ENCODE data around the gene EXOC4. TPM values are rescaled to one million over a fixed set of nuclear protein-coding genes. Genes with fewer than 3 reads are reported as not detected.

The EXOC4 gene
- total RNA-seq, 4 donors from 2014 or later = 82.4 to 204 (median 128) TPM

DNA sequence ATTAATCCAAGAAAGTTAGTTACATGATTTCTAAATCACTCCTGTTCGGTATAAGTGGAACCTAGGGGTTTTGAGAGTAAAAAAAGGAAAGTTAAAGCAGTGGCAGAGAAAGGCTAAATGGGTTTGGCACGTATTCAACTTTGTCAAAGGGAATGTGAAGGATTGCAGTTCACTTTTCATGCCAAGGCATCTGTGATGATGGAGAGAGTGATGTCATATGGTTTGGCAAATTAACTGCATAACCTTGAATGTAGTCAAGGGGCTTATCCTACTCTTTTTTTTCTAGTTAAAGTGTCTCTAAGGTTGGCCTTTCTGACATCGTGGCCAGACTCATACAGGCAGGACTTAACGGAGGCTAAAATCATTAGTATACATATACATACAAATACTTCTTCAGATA, 277.8 kb downstream of the EXOC4 start:
- no peaks in the 10 kb centered on the region for H3K27me3 ChIP-seq
- no peaks in the 10 kb centered on the region for H3K4me1 ChIP-seq
- in situ Hi-C loops (cut with MboI; ENCODE audit: low pct_ligation_motif_present in 1 of 4, low pct_unique_long_range_greater_than_20kb in 1 of 4, low sequenced_read_pairs in 3 of 4) = no loop called here
- no peak for DNase-seq
- H3K4me3 ChIP-seq = no peak overlapping the region
- H3K9me3 ChIP-seq = no peaks in the 10 kb centered on the region
- intact Hi-C loops (cut with DNase I; ENCODE audit: low total_unique reads) = no loop called here
- H3K36me3 ChIP-seq = no peaks in the 10 kb centered on the region
- WGBS, 2 donors (ENCODE audit: low coverage in 1 of 2) = 88 to 98% methylated on average over 4 of the region's 4 CpGs
- H3K27ac ChIP-seq = no peak overlapping the region
- TF ChIP-seq POLR2A (IDR thresholded peaks at IDR 0.05) (no peak), EP300 (IDR thresholded peaks at IDR 0.05; ENCODE audit: low read depth) (no peak), CTCF (IDR thresholded peaks at IDR 0.05) (no peak), POLR2AphosphoS5 (IDR thresholded peaks at IDR 0.05) (no peak)

- no peak overlapping the region for H3K4me3 ChIP-seq
- intact Hi-C loops (cut with DNase I; ENCODE audit: low total_unique reads) (no loop called here), in situ Hi-C loops (cut with MboI; ENCODE audit: low pct_ligation_motif_present in 1 of 4, low pct_unique_long_range_greater_than_20kb in 1 of 4, low sequenced_read_pairs in 3 of 4) (no loop called here)
- 95 to 96% methylated on average over 5 of the region's 5 CpGs for WGBS, 2 donors (ENCODE audit: low coverage in 1 of 2)
- H3K9me3 ChIP-seq = no peaks in the 10 kb centered on the region
- no peak for DNase-seq
- no peaks in the 10 kb centered on the region for H3K36me3 ChIP-seq
- H3K4me1 ChIP-seq = peaks cover 0 to 5% (median 0%) of the 10 kb centered on the region in 4 donors
- TF ChIP-seq CTCF (IDR thresholded peaks at IDR 0.05) = no peak
- no peak for TF ChIP-seq EP300 (IDR thresholded peaks at IDR 0.05; ENCODE audit: low read depth)
- no peak for TF ChIP-seq POLR2A (IDR thresholded peaks at IDR 0.05)
- no peak for TF ChIP-seq POLR2AphosphoS5 (IDR thresholded peaks at IDR 0.05)
- no peak overlapping the region for H3K27ac ChIP-seq
- H3K27me3 ChIP-seq = no peaks in the 10 kb centered on the region
Measured at GRCh38 chr7:133534816-133535215, 281.9 kb downstream of the EXOC4 start.

- intact Hi-C loops (cut with DNase I; ENCODE audit: low total_unique reads) = no loop called here
- Histone ChIP-seq H3K4me1 (peaks cover 0 to 5% (median 0%) of the 10 kb centered on the region in 4 donors), H3K9me3 (no peaks in the 10 kb centered on the region), H3K27me3 (no peaks in the 10 kb centered on the region), H3K27ac (no peak overlapping the region), H3K36me3 (no peaks in the 10 kb centered on the region), H3K4me3 (no peak overlapping the region)
- in situ Hi-C loops (cut with MboI; ENCODE audit: low pct_ligation_motif_present in 1 of 4, low pct_unique_long_range_greater_than_20kb in 1 of 4, low sequenced_read_pairs in 3 of 4) = no loop called here
- DNase-seq = no peak
- TF ChIP-seq POLR2AphosphoS5 (IDR thresholded peaks at IDR 0.05) (no peak), EP300 (IDR thresholded peaks at IDR 0.05; ENCODE audit: low read depth) (no peak), CTCF (IDR thresholded peaks at IDR 0.05) (no peak), POLR2A (IDR thresholded peaks at IDR 0.05) (no peak)
- WGBS, 2 donors (ENCODE audit: low coverage in 1 of 2) = 81 to 87% methylated on average over 2 of the region's 2 CpGs
Measured at GRCh38 chr7:133535308-133535707, 282.4 kb downstream of the EXOC4 start.

DNA sequence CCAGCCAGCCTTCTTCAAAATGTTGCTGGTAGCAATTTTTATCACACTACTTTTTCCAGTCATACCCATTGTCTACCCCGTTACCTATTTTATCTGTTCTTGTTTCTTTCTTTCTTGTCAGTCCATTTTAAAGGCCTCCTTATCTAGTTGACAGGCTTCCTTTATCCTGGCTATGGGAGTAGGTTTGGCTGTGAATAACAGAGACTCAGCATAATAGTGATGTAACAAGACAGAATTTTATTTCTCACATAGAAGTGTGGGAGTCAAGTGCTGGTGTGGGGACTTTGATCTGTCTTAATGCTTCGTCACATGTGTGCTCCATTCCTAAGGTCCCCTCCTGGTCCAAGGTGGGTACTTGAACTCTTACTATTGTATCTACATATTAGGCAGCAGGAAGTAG, 283.6 kb downstream of the EXOC4 start:
- intact Hi-C loops (cut with DNase I; ENCODE audit: low total_unique reads) = no loop called here
- WGBS, 2 donors (ENCODE audit: low coverage in 1 of 2) = 94 to 100% methylated on average over 1 to 2 of the region's 2 CpGs

More for the DNA sequence above, 283.6 kb downstream of the EXOC4 start:
- TF ChIP-seq POLR2AphosphoS5 (IDR thresholded peaks at IDR 0.05) (no peak), EP300 (IDR thresholded peaks at IDR 0.05; ENCODE audit: low read depth) (no peak), CTCF (IDR thresholded peaks at IDR 0.05) (no peak), POLR2A (IDR thresholded peaks at IDR 0.05) (no peak)
- no peaks in the 10 kb centered on the region for H3K36me3 ChIP-seq
- H3K4me1 ChIP-seq = peaks cover 0 to 5% (median 0%) of the 10 kb centered on the region in 4 donors
- H3K9me3 ChIP-seq = no peaks in the 10 kb centered on the region
- no peak overlapping the region for H3K27ac ChIP-seq
- no peak overlapping the region for H3K4me3 ChIP-seq
- no peaks in the 10 kb centered on the region for H3K27me3 ChIP-seq
- no peak for DNase-seq
- in situ Hi-C loops (cut with MboI; ENCODE audit: low pct_ligation_motif_present in 1 of 4, low pct_unique_long_range_greater_than_20kb in 1 of 4, low sequenced_read_pairs in 3 of 4) = no loop called here

All from transverse colon (tissue), 4 donors.